Kidney epithelial cell (primary cell): ENCODE data around the gene GTF2E1. TPM values are rescaled to one million over a fixed set of nuclear protein-coding genes. Genes with fewer than 3 reads are reported as not detected.
A peak's percentile ranks its signal among the peaks of the same experiment; 100 is the strongest.

Experiments used
- DNase-seq: peaks from one replicate; pipeline ENCODE4 v3.0.0-alpha.2; 2010; ENCODE audit warnings: low read depth
- H3K27me3 ChIP-seq: 2 replicates; pipeline ENCODE4 v1.6.0; 2011; ENCODE audit warnings: low read length; ENCODE audit not compliant: control insufficient read depth, insufficient read depth
- H3K36me3 ChIP-seq: 2 replicates; pipeline ENCODE4 v1.5.1; 2011; ENCODE audit warnings: low read length; ENCODE audit not compliant: control insufficient read depth, insufficient read depth
- H3K4me3 ChIP-seq: 2 replicates; pipeline ENCODE4 v1.5.1; 2011; ENCODE audit warnings: low read depth, mild to moderate bottlenecking, control low read depth, low read length
- CTCF ChIP-seq: IDR thresholded peaks from 2 replicates; pipeline ENCODE4 v1.5.1; 2011; ENCODE audit warnings: mild to moderate bottlenecking, moderate library complexity, low read length, control low read depth, inconsistent platforms; ENCODE audit not compliant: insufficient read depth, poor library complexity, severe bottlenecking
- total RNA-seq: library from RNA; depleted of rRNA; stranded (reverse); fragments of >200 nt; gene quantifications from 2 replicates; pipeline ENCODE4 v1.2.3, GENCODE V29; 2015

The GTF2E1 gene
- total RNA-seq = 19.2 and 20.0 TPM in 2 replicates

- DNase-seq = peak; percentile 99
- Histone ChIP-seq H3K36me3 (no peaks in the 10 kb centered on the region), H3K4me3 (peak within 1 kb of the TSS; percentile 97), H3K27me3 (no peaks in the 10 kb centered on the region)
- no peak for TF ChIP-seq CTCF
Measured at GRCh38 chr3:120742198-120742848, at the start of gene GTF2E1, which contains the start of gene RABL3. GTF2E1 (plus strand) TSS chr3:120742744; CDS start chr3:120750553, 7,809 bp downstream. RABL3 (minus strand) TSS chr3:120742516; CDS start chr3:120742507, 9 bp downstream.

- no peak for TF ChIP-seq CTCF
- H3K27me3 ChIP-seq = no peaks in the 10 kb centered on the region
- no peaks in the 10 kb centered on the region for H3K36me3 ChIP-seq
- H3K4me3 ChIP-seq = no peak overlapping the region
- DNase-seq = no peak
Measured at GRCh38 chr3:120693439-120694171, 48.9 kb upstream of the GTF2E1 start.

GRCh38 chr3:120699333-120699732 lies 43.2 kb upstream of the GTF2E1 start:
- no peaks in the 10 kb centered on the region for H3K36me3 ChIP-seq
- DNase-seq = no peak
- no peak for TF ChIP-seq CTCF
- no peaks in the 10 kb centered on the region for H3K27me3 ChIP-seq
- no peak overlapping the region for H3K4me3 ChIP-seq

- H3K36me3 ChIP-seq = no peaks in the 10 kb centered on the region
Measured at GRCh38 chr3:120705884-120706582, 36.5 kb upstream of the GTF2E1 start.

GRCh38 chr3:120706950-120707349 lies 35.6 kb upstream of the GTF2E1 start:
- no peak for TF ChIP-seq CTCF
- no peaks in the 10 kb centered on the region for H3K27me3 ChIP-seq
- no peaks in the 10 kb centered on the region for H3K36me3 ChIP-seq
- DNase-seq = no peak
- H3K4me3 ChIP-seq = no peak overlapping the region

More at GRCh38 chr3:120705884-120706582, 36.5 kb upstream of the GTF2E1 start:
- no peaks in the 10 kb centered on the region for H3K27me3 ChIP-seq
- TF ChIP-seq CTCF = no peak
- DNase-seq = no peak
- no peak overlapping the region for H3K4me3 ChIP-seq
